KMS-11 (cell line): ENCODE results near the gene UCHL1.

Source experiments
- H2AFZ ChIP-seq: fragments of 200-600 bp; sonication (generic); 2 replicates; pipeline ENCODE4 v1.6.1; 2016; ENCODE audit warnings: antibody characterized with exemption, mixed run types, low read depth
- H3K27ac ChIP-seq: fragments of 200-600 bp; sonication (generic); 2 replicates; pipeline ENCODE4 v1.6.1; 2016; ENCODE audit warnings: mild to moderate bottlenecking, mixed run types
- H3K27me3 ChIP-seq: fragments of 200-600 bp; sonication (generic); 2 replicates; pipeline ENCODE4 v1.6.1; 2017; ENCODE audit warnings: mild to moderate bottlenecking, low read depth, mixed run types, moderate library complexity; ENCODE audit not compliant: insufficient read depth
- H3K36me3 ChIP-seq: fragments of 200-600 bp; sonication (generic); 2 replicates; pipeline ENCODE4 v1.6.1; 2017; ENCODE audit warnings: mild to moderate bottlenecking, mixed run types; ENCODE audit not compliant: insufficient read depth
- H3K4me1 ChIP-seq: fragments of 200-600 bp; sonication (generic); 2 replicates; pipeline ENCODE4 v1.6.1; 2016; ENCODE audit warnings: mild to moderate bottlenecking, low read depth, mixed run types; ENCODE audit not compliant: poor library complexity, severe bottlenecking
- H3K4me2 ChIP-seq: fragments of 200-600 bp; sonication (generic); 2 replicates; pipeline ENCODE4 v1.7.0; 2016; ENCODE audit warnings: mild to moderate bottlenecking, mixed run types
- H3K4me3 ChIP-seq: fragments of 200-600 bp; sonication (generic); IDR thresholded peaks from 2 replicates; pipeline ENCODE4 v1.6.1; 2017; ENCODE audit warnings: low read depth, low read length, mixed read lengths; ENCODE audit not compliant: insufficient read depth
- H3K79me2 ChIP-seq: fragments of 200-600 bp; sonication (generic); 2 replicates; pipeline ENCODE4 v1.6.1; 2016; ENCODE audit warnings: low read depth, mixed run types; ENCODE audit not compliant: insufficient read depth
- H3K9ac ChIP-seq: fragments of 200-600 bp; sonication (generic); 2 replicates; pipeline ENCODE4 v1.6.1; 2016; ENCODE audit warnings: mild to moderate bottlenecking, mixed run types
- H4K20me1 ChIP-seq: fragments of 200-600 bp; sonication (generic); 2 replicates; pipeline ENCODE4 v1.6.1; 2016; ENCODE audit warnings: mild to moderate bottlenecking, mixed run types; ENCODE audit not compliant: insufficient read depth
- CTCF ChIP-seq: fragments of 200-600 bp; sonication (generic); conservative IDR thresholded peaks from 2 replicates; pipeline ENCODE4 v1.6.1; 2017; ENCODE audit warnings: low read depth, mild to moderate bottlenecking, antibody characterized with exemption, low read length, moderate library complexity, mixed read lengths

Gene UCHL1

DNA sequence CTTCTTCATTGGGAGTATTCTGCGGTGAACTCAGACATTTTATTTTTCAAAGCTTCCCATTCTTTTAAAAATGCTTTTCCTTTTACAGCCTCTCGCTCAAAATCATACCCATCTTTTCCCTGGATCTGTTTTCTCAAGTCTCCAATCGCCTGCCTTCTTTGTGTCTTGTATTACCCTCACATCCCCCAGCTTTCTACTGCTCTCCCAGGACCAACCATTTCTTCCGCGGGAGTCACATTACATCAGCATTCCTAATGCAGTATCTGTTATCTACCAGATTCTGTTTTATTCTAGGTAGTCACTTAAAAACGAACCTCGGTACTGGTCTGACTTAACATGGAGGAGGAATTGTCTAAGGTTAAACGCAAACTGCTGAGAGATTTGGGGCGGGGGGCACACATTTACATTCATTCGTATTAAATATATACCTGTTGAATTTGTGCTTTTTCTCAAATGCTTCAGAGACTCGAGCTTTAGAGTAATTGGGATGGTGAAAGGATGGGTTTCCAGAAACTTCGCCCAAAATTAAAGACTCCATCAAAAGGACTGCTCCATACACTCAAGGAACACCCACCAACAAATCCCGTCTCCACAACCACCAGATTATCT, 493 bp upstream of the UCHL1 start:
- Histone ChIP-seq H3K4me3 (peak overlapping the region; percentile 27), H4K20me1 (no peaks in the 10 kb centered on the region), H3K4me2 (peak overlapping the region; percentile 89), H2AFZ (peak overlapping the region; percentile 73), H3K79me2 (peaks cover 28% of the 10 kb centered on the region), H3K27ac (peak overlapping the region; percentile 94), H3K4me1 (peaks cover 30% of the 10 kb centered on the region), H3K9ac (peak overlapping the region; percentile 96; the same call in 1 of the 2 replicates), H3K27me3 (no peaks in the 10 kb centered on the region), H3K36me3 (peaks cover 10% of the 10 kb centered on the region; the same call in 1 of the 2 replicates)
- TF ChIP-seq CTCF, result no peak

GRCh38 chr4:41257257-41257901, 651 bp downstream of the UCHL1 start:
- Histone ChIP-seq H3K4me2 (peak overlapping the region; percentile 94), H3K27ac (peak overlapping the region; percentile 94), H4K20me1 (no peaks in the 10 kb centered on the region), H2AFZ (peak overlapping the region; percentile 73; the same call in 1 of the 2 replicates), H3K4me1 (peaks cover 30% of the 10 kb centered on the region), H3K79me2 (peaks cover 28% of the 10 kb centered on the region), H3K4me3 (peak overlapping the region; percentile 79), H3K9ac (peak overlapping the region; percentile 96), H3K36me3 (peaks cover 14% of the 10 kb centered on the region; the same call in 1 of the 2 replicates), H3K27me3 (no peaks in the 10 kb centered on the region)
- TF ChIP-seq CTCF, result no peak

- no peaks in the 10 kb centered on the region for H3K27me3 ChIP-seq
- H3K36me3 ChIP-seq, result peaks cover 14% of the 10 kb centered on the region; the same call in 1 of the 2 replicates
- peak overlapping the region; percentile 94 for H3K4me2 ChIP-seq
- peak overlapping the region; percentile 94 for H3K27ac ChIP-seq
- H4K20me1 ChIP-seq, result no peaks in the 10 kb centered on the region
- H3K4me1 ChIP-seq, result peaks cover 30% of the 10 kb centered on the region
- H3K9ac ChIP-seq, result peak overlapping the region; percentile 96
- no peak overlapping the region for H2AFZ ChIP-seq
- no peak for TF ChIP-seq CTCF
- peak overlapping the region; percentile 79 for H3K4me3 ChIP-seq
- H3K79me2 ChIP-seq, result peaks cover 28% of the 10 kb centered on the region
Measured at GRCh38 chr4:41257906-41258305, 1.2 kb downstream of the UCHL1 start.

- peak overlapping the region; percentile 94 for H3K27ac ChIP-seq
- peak overlapping the region; percentile 96 for H3K9ac ChIP-seq
- TF ChIP-seq CTCF, result no peak
- H3K27me3 ChIP-seq, result no peaks in the 10 kb centered on the region
- no peak overlapping the region for H2AFZ ChIP-seq
- H3K4me3 ChIP-seq, result no peak overlapping the region
- peaks cover 30% of the 10 kb centered on the region for H3K4me1 ChIP-seq
- H4K20me1 ChIP-seq, result no peaks in the 10 kb centered on the region
- H3K79me2 ChIP-seq, result peaks cover 28% of the 10 kb centered on the region
- peak overlapping the region; percentile 94 for H3K4me2 ChIP-seq
- H3K36me3 ChIP-seq, result peaks cover 23% of the 10 kb centered on the region; the same call in 1 of the 2 replicates
Measured at GRCh38 chr4:41258783-41259182, 2.1 kb downstream of the UCHL1 start.
